ENCODE results near the gene FRMD4A.

The FRMD4A gene

GRCh38 chr10:13851906-13852305 lies 478.8 kb downstream of the FRMD4A start:
- no peak overlapping the region for H3K4me3 ChIP-seq (ENCODE audit: low read depth in 1 of 2, low read length in 2 of 2)
- no peaks in the 10 kb centered on the region for H3K4me1 ChIP-seq (ENCODE audit: insufficient read depth, low read length)
- H3K9ac ChIP-seq (ENCODE audit: low read depth, low read length): no peak overlapping the region
- no peaks in the 10 kb centered on the region for H3K79me2 ChIP-seq (ENCODE audit: insufficient read depth, low read length)
- ATAC-seq (ENCODE audit: insufficient read depth, low read depth) (no peak), DNase-seq (no peak)
- H2AFZ ChIP-seq (ENCODE audit: low read depth, low read length): no peak overlapping the region
- H3K27ac ChIP-seq (ENCODE audit: low read length): no peak overlapping the region
- H4K20me1 ChIP-seq (ENCODE audit: insufficient read depth, low read length): no peaks in the 10 kb centered on the region
- no peak overlapping the region for H3K4me2 ChIP-seq (ENCODE audit: insufficient read depth, low read length)
- H3K9me3 ChIP-seq (ENCODE audit: insufficient read depth, low read length, severe bottlenecking): no peaks in the 10 kb centered on the region
- no peaks in the 10 kb centered on the region for H3K36me3 ChIP-seq (ENCODE audit: insufficient read depth, low read length)
- H3K27me3 ChIP-seq (ENCODE audit: insufficient read depth, low read length, poor library complexity): peaks cover 12% of the 10 kb centered on the region
- TF ChIP-seq CTCF (IDR thresholded peaks at IDR 0.05; ENCODE audit: borderline replicate concordance, extremely low read depth, low read length, poor library complexity, severe bottlenecking) (no peak), EZH2 (IDR thresholded peaks at IDR 0.05; ENCODE audit: borderline replicate concordance, low read depth, low read length, severe bottlenecking) (no peak)

- DNase-seq (no peak), ATAC-seq (ENCODE audit: insufficient read depth, low read depth) (no peak)
- Histone ChIP-seq H3K4me3 (ENCODE audit: low read depth in 1 of 2, low read length in 2 of 2) (no peak overlapping the region), H3K9me3 (ENCODE audit: insufficient read depth, low read length, severe bottlenecking) (no peaks in the 10 kb centered on the region), H3K4me1 (ENCODE audit: insufficient read depth, low read length) (no peaks in the 10 kb centered on the region), H3K4me2 (ENCODE audit: insufficient read depth, low read length) (no peak overlapping the region), H3K27me3 (ENCODE audit: insufficient read depth, low read length, poor library complexity) (peaks cover 4% of the 10 kb centered on the region), H4K20me1 (ENCODE audit: insufficient read depth, low read length) (no peaks in the 10 kb centered on the region), H2AFZ (ENCODE audit: low read depth, low read length) (no peak overlapping the region), H3K9ac (ENCODE audit: low read depth, low read length) (no peak overlapping the region), H3K79me2 (ENCODE audit: insufficient read depth, low read length) (no peaks in the 10 kb centered on the region), H3K27ac (ENCODE audit: low read length) (no peak overlapping the region), H3K36me3 (ENCODE audit: insufficient read depth, low read length) (no peaks in the 10 kb centered on the region)
- TF ChIP-seq EZH2 (IDR thresholded peaks at IDR 0.05; ENCODE audit: borderline replicate concordance, low read depth, low read length, severe bottlenecking) (no peak), CTCF (IDR thresholded peaks at IDR 0.05; ENCODE audit: borderline replicate concordance, extremely low read depth, low read length, poor library complexity, severe bottlenecking) (no peak)
Measured at GRCh38 chr10:13848520-13849445, 481.9 kb downstream of the FRMD4A start.

GRCh38 chr10:13847201-13847631 lies 483.5 kb downstream of the FRMD4A start:
- H3K36me3 ChIP-seq (ENCODE audit: insufficient read depth, low read length): no peaks in the 10 kb centered on the region
- DNase-seq (no peak), ATAC-seq (ENCODE audit: insufficient read depth, low read depth) (no peak)
- no peaks in the 10 kb centered on the region for H3K4me1 ChIP-seq (ENCODE audit: insufficient read depth, low read length)
- H3K27ac ChIP-seq (ENCODE audit: low read length): no peak overlapping the region
- no peaks in the 10 kb centered on the region for H4K20me1 ChIP-seq (ENCODE audit: insufficient read depth, low read length)
- H3K4me2 ChIP-seq (ENCODE audit: insufficient read depth, low read length): no peak overlapping the region
- H3K4me3 ChIP-seq (ENCODE audit: low read depth in 1 of 2, low read length in 2 of 2): no peak overlapping the region
- H3K79me2 ChIP-seq (ENCODE audit: insufficient read depth, low read length): no peaks in the 10 kb centered on the region
- H3K27me3 ChIP-seq (ENCODE audit: insufficient read depth, low read length, poor library complexity): peaks cover 4% of the 10 kb centered on the region
- H3K9ac ChIP-seq (ENCODE audit: low read depth, low read length): no peak overlapping the region
- no peaks in the 10 kb centered on the region for H3K9me3 ChIP-seq (ENCODE audit: insufficient read depth, low read length, severe bottlenecking)
- TF ChIP-seq EZH2 (IDR thresholded peaks at IDR 0.05; ENCODE audit: borderline replicate concordance, low read depth, low read length, severe bottlenecking) (no peak), CTCF (IDR thresholded peaks at IDR 0.05; ENCODE audit: borderline replicate concordance, extremely low read depth, low read length, poor library complexity, severe bottlenecking) (no peak)
- H2AFZ ChIP-seq (ENCODE audit: low read depth, low read length): no peak overlapping the region
